Stomach smooth muscle (tissue), 2 donors: Measurements from ENCODE around the gene EPHA8.

Experiments used
- H3K27ac ChIP-seq: one replicate; pipeline ENCODE4 v1.7.0; 2013; ENCODE audit warnings: mild to moderate bottlenecking, low read length, inconsistent platforms
- H3K27me3 ChIP-seq, 2 donors: one replicate each; pipeline ENCODE4 v1.7.0; 2013; ENCODE audit warnings: low read length in 2 of 2; ENCODE audit not compliant: insufficient read depth in 2 of 2, control insufficient read depth in 1 of 2
- H3K36me3 ChIP-seq, 2 donors: one replicate each; pipeline ENCODE4 v1.7.0; 2013; ENCODE audit warnings: low read length in 2 of 2; ENCODE audit not compliant: control insufficient read depth in 2 of 2, insufficient read depth in 2 of 2
- H3K4me1 ChIP-seq: one replicate; pipeline ENCODE4 v1.7.0; 2013; ENCODE audit warnings: low read length; ENCODE audit not compliant: control insufficient read depth, insufficient read depth
- H3K4me3 ChIP-seq, 2 donors: one replicate each; pipeline ENCODE4 v1.7.0; 2013; ENCODE audit warnings: low read length in 2 of 2
- H3K9ac ChIP-seq, 2 donors: one replicate each; pipeline ENCODE4 v1.7.0; 2013; ENCODE audit warnings: low read length in 2 of 2, mild to moderate bottlenecking in 1 of 2
- H3K9me3 ChIP-seq, 2 donors: one replicate each; pipeline ENCODE4 v1.7.0; 2013; ENCODE audit warnings: low read length in 2 of 2; ENCODE audit not compliant: control insufficient read depth in 2 of 2
- donor health status: healthy.
- donor health status: Pancreatic carcinoma.

Gene EPHA8

DNA sequence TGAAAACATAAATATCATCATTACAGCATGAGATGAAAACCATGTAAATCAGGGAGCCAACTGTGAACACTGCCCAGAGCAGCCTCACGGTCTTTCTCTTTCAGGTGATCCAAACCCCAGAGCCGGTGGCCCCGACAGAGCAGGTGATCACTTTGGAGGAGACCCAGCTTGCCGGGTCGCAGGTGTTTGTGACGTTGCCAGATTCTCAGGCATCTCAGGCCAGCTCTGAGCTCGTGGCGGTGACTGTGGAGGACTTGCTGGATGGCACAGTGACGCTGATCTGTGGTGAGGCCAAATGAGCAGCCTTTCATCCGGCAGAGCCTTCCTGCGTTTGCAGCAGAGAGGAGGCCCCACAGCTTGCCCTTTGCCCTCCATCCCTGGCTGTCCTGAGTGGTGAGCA is 37.2 kb upstream of the EPHA8 start:
- peaks cover 16% of the 10 kb centered on the region for H3K4me1 ChIP-seq
- H3K4me3 ChIP-seq = no peak overlapping the region
- H3K27ac ChIP-seq = no peak overlapping the region
- no peak overlapping the region for H3K9ac ChIP-seq
- no peaks in the 10 kb centered on the region for H3K27me3 ChIP-seq
- no peaks in the 10 kb centered on the region for H3K9me3 ChIP-seq
- peaks cover 35 to 60% of the 10 kb centered on the region in 2 donors for H3K36me3 ChIP-seq

DNA sequence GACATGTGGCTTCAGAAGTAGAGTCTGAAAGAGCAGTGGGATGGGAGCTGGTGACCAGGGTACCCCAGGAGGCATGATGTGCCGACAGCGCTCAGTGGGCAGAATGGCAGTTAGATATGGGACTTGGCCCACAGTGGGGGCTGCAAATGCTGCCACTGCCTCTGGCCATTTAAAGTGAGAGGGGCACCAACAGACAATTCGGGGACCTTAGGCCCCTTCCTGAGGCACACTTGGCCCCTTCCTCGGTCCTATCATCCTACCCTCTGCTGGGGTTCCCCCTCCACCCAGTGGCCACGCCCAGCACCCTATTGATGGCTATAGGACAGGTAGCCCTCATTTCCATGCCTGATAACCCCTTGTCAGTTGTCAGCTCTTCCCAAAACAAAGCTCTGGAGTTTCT is 36.6 kb upstream of the EPHA8 start:
- Histone ChIP-seq H3K9me3 (no peaks in the 10 kb centered on the region), H3K27ac (no peak overlapping the region), H3K27me3 (no peaks in the 10 kb centered on the region), H3K4me3 (no peak overlapping the region), H3K9ac (no peak overlapping the region), H3K4me1 (peaks cover 21% of the 10 kb centered on the region), H3K36me3 (peaks cover 29 to 54% of the 10 kb centered on the region in 2 donors)

DNA sequence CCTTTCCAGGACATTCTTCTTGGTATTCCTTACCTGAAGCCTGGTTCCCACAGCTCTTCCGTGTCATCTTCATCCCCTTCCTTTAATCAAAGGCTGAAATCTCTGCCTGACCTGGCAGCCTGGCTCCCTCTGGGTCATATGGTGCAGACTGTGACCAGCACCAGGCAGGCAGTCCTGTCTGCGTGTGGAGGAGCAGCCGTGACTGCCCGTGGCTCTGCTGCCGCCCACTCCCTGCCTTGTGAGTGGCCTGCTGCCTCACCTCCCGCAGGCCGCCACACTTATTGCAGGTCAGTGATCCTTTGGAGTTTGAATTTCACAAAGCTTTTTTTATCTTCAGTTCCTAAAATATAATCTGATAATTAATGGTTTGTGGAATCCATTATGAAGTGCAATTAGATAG is 36.2 kb upstream of the EPHA8 start:
- H3K9ac ChIP-seq = no peak overlapping the region
- H3K27ac ChIP-seq = no peak overlapping the region
- no peaks in the 10 kb centered on the region for H3K9me3 ChIP-seq
- H3K4me1 ChIP-seq = peaks cover 26% of the 10 kb centered on the region
- H3K4me3 ChIP-seq = no peak overlapping the region
- H3K27me3 ChIP-seq = no peaks in the 10 kb centered on the region
- H3K36me3 ChIP-seq = peaks cover 26 to 50% of the 10 kb centered on the region in 2 donors

DNA sequence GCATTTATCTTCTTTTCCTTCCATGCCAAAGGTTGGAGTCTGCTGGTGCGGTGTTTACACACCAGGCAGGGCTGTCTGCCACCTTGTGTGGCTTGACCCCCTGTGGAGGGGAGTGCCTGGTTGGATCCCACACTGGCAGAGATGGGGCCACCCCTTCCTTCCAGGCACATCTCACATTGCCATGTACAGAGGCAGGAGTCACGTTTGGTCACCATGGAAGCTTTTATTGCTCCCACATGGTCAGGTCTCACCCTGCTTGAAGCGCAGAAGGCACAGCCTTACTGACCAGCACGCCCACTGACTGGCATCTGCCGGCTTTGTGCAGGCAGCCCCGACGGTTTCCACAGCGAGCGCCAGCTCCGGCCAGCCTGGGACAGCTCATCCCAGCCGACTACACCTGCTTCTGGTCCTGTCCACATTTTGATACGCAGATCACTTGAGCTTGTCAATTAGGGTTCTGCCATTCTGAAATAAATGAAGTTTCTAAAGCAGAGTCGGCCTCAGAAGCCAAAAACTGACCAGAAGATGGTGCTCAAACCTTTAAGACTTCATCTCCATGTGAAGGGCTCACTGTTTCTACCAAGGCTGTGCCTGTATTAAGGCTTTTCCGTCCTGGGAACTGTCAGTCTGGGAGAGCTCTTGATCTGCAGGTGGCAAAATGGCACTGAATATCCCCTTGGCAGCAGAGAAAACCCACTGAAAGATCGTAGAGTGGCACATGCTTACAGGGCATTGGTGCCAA is 35.6 kb upstream of the EPHA8 start:
- Histone ChIP-seq H3K27ac (no peak overlapping the region), H3K4me3 (no peak overlapping the region), H3K9ac (no peak overlapping the region), H3K36me3 (peaks cover 23 to 47% of the 10 kb centered on the region in 2 donors), H3K9me3 (no peaks in the 10 kb centered on the region), H3K4me1 (peaks cover 31% of the 10 kb centered on the region), H3K27me3 (no peaks in the 10 kb centered on the region)

DNA sequence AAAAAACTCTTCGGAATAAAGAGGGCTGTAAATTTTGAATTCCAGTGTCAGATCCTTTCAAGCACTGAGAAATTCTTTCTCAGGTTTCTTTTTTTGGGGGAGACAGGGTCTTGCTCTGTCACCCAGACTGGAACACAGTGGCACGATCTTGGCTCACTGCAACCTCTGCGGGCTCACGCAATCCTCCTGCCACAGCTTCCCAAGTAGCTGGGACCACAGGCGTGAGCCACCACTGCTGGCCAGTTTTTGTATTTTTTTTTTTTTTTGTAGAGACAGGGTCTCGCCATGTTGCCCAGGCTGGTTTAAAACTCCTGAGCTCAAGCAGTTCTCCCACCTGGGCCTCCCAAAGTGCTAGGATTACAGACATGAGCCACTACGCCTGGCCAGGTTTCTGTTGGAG is 34.8 kb upstream of the EPHA8 start:
- no peak overlapping the region for H3K4me3 ChIP-seq
- H3K36me3 ChIP-seq = peaks cover 23 to 45% of the 10 kb centered on the region in 2 donors
- H3K4me1 ChIP-seq = peaks cover 31% of the 10 kb centered on the region
- no peak overlapping the region for H3K9ac ChIP-seq
- H3K9me3 ChIP-seq = no peaks in the 10 kb centered on the region
- H3K27me3 ChIP-seq = no peaks in the 10 kb centered on the region
- no peak overlapping the region for H3K27ac ChIP-seq

DNA sequence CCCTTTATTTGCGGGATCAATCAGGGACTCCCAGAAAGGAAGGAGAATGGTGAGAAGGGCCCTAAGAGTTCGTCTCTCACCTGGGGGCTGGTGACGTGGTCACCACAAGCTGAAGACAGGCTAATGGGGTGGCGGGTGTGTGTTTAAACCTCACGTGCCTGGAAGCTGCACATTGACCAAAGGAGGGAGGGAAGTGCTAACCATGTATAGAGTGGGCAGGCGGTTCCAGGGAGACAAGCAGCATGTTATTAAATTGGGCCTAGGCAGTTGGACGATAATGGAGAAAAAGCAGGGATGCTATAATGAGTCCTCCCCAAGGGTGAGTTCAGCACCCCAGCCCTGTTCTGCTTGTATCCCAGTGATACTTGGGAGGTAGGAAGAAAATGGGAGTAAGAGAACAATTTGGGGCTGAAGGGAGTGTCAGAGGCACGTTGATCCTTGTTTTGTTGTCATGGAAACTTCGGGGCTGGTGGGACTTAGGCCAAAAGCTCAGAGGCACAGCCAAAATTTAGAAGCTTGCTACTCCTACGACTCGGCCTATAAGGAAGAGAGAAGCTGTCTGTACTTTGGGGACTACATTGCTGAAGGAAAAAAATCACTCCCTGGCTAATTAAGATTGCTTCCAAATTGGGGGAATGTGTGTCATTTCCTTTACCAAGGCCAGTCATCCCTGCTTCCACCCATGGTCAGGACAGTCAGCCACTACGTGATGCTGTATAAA is 33.2 kb upstream of the EPHA8 start:
- Histone ChIP-seq H3K4me3 (peak overlapping the region; percentile 28 to 40), H3K27me3 (no peaks in the 10 kb centered on the region), H3K9ac (peak overlapping the region; percentile 49 to 60), H3K9me3 (no peaks in the 10 kb centered on the region), H3K4me1 (peaks cover 31% of the 10 kb centered on the region), H3K27ac (peak overlapping the region; percentile 79), H3K36me3 (peaks cover 10 to 32% of the 10 kb centered on the region in 2 donors)

DNA sequence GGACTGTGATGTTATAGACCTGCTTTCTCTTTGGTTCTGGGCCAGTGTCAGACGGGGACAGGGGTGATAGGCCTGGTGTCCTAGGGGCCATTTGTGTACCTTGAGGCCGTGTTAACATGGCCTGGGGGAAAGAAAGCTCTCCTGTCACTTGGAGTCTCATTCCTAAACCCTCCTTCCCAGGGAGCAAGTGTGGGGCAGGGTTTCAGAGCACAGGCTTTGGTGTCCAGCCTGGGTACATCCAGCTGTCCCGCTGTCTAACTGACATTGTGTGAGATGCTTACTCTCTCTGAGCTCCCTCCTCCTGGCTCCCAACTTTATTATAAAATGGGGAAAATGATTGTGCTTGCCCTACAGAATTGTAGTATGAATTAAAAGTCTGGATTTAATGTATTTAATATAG is 32.6 kb upstream of the EPHA8 start:
- Histone ChIP-seq H3K9ac (peak overlapping the region; percentile 49 to 60), H3K27ac (peak overlapping the region; percentile 79)

DNA sequence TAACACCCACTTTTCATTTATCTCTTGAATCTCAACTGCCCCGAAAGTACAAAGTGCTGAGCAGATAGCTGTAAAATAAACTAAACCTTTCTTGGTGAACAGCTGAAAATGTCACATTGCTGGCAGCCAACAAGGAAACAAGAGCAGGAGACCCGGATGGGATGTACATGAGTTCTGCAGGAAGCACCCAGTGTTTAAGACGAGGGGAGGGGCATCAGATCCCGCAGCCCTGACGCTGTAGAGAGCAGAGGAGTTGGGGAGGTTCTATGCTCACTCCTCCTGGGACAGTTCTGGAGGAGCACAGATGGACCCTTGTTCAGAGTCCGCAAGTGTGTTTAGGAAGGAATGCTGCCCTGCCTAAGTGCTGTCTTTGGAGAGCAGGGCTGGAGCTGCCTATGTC is 32.0 kb upstream of the EPHA8 start:
- H3K4me1 ChIP-seq = peaks cover 31% of the 10 kb centered on the region
- no peaks in the 10 kb centered on the region for H3K9me3 ChIP-seq
- peaks cover 9 to 22% of the 10 kb centered on the region in 2 donors for H3K36me3 ChIP-seq
- H3K9ac ChIP-seq = no peak overlapping the region
- no peaks in the 10 kb centered on the region for H3K27me3 ChIP-seq
- no peak overlapping the region for H3K4me3 ChIP-seq
- H3K27ac ChIP-seq = peak overlapping the region; percentile 58

More for the DNA sequence above, 32.6 kb upstream of the EPHA8 start:
- H3K27me3 ChIP-seq = no peaks in the 10 kb centered on the region
- peaks cover 10 to 27% of the 10 kb centered on the region in 2 donors for H3K36me3 ChIP-seq
- no peaks in the 10 kb centered on the region for H3K9me3 ChIP-seq
- peak overlapping the region; percentile 15 to 28 for H3K4me3 ChIP-seq
- H3K4me1 ChIP-seq = peaks cover 31% of the 10 kb centered on the region

DNA sequence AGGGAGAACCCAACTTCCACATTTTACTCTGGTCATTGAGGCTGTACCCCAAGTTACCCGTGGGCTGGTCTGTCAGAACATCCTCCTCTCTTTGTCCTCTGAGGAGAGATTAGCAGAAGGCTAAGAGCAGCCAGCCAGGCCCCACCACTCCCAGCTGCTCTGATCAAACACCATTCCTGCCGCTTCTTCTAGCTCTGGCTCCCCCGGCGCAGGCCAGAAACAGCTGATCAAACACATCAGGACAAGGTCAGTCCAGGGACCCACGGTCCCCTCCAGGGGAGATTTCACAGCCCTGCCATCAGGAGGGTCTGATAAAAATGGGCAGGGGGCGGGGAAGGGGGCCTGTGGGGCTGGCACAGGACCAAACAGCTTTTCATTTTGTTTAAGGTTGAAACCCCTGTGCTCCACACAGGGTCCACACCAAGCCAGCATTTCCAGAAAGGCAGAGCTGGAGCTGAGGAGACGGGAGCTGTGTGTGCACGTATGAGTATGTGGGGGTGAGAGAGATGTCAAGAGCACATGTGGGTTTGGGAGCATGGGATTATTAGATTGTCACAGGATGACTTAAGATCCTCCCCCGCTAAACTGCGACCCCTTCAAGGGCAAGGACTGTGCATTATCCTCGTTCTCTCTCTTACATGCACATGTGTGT is 29.9 kb upstream of the EPHA8 start:
- Histone ChIP-seq H3K4me3 (no peak overlapping the region), H3K27me3 (no peaks in the 10 kb centered on the region), H3K27ac (no peak overlapping the region), H3K9ac (no peak overlapping the region), H3K9me3 (no peaks in the 10 kb centered on the region), H3K4me1 (peaks cover 31% of the 10 kb centered on the region), H3K36me3 (peaks cover 2 to 9% of the 10 kb centered on the region in 2 donors)

DNA sequence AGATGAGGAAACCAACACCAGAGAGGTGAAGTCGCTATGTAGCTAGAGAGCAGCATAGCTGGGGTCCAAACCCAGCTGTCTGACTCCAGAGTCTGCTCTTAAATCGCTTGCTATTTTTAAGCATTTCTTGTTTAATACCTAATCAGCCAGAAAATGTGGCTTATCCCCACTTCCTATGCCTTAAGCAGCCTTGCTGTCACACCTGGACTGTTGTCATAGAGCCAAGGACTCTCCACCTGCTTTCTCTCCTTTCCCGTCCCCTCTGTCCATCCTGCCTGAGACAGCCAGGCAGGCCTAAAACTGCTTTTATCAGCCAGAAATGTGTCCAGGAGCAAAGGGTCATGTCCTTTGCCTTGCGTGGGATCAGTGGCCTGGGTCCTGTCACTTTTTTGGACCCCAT is 28.3 kb upstream of the EPHA8 start:
- H3K27me3 ChIP-seq = no peaks in the 10 kb centered on the region
- peaks cover 2 to 5% of the 10 kb centered on the region in 2 donors for H3K36me3 ChIP-seq
- no peaks in the 10 kb centered on the region for H3K9me3 ChIP-seq
- H3K4me1 ChIP-seq = peaks cover 26% of the 10 kb centered on the region
- H3K4me3 ChIP-seq = no peak overlapping the region
- H3K27ac ChIP-seq = no peak overlapping the region
- no peak overlapping the region for H3K9ac ChIP-seq
